Vagina (tissue), 2 donors: ENCODE data around the gene CCDC127. TPM values are rescaled to one million over a fixed set of nuclear protein-coding genes. Genes with fewer than 3 reads are reported as not detected.
"Not testable (repeated sequence)": the region's sequence is repeated elsewhere in the genome, so short reads cannot be mapped to it uniquely, and the experiment has no call there.

ENCODE experiments used
- DNase-seq, 2 donors: peaks; one replicate each; pipeline ENCODE4 v3.0.0-alpha.2; 2017; ENCODE audit errors: extremely low spot score in 2 of 2
- H3K27ac ChIP-seq: fragments of 200-600 bp; sonication (generic); one replicate; pipeline ENCODE4 v1.5.1; 2019
- H3K27me3 ChIP-seq: fragments of 200-600 bp; sonication (generic); one replicate; pipeline ENCODE4 v1.5.1; 2019
- H3K36me3 ChIP-seq, 2 donors: fragments of 200-600 bp; sonication (generic); one replicate each; pipeline ENCODE4 v1.5.1; 2017 to 2019
- H3K4me1 ChIP-seq: fragments of 200-600 bp; sonication (generic); one replicate; pipeline ENCODE4 v1.5.1; 2019
- H3K4me3 ChIP-seq, 2 donors: fragments of 200-600 bp; sonication (generic); 1 replicate in 1 of 2; 2 replicates in 1 of 2; pipeline ENCODE4 v1.5.1; 2016 to 2019
- H3K9me3 ChIP-seq: fragments of 200-600 bp; sonication (generic); one replicate; pipeline ENCODE4 v1.5.1; 2019
- CTCF ChIP-seq, 3 experiments: fragments of 450-650 bp in 2 of 3; fragments of 200-600 bp in 1 of 3; sonication (generic) in 1 of 3; IDR thresholded peaks; one replicate each; pipeline ENCODE4 v1.5.1; 2017 to 2019; ENCODE audit warnings: antibody characterized with exemption in 3 of 3, mild to moderate bottlenecking in 2 of 3, moderate library complexity in 2 of 3
- POLR2A ChIP-seq, 2 donors: fragments of 450-650 bp; IDR thresholded peaks; one replicate each; pipeline ENCODE4 v1.6.1; 2017; ENCODE audit warnings: antibody characterized with exemption in 2 of 2, mild to moderate bottlenecking in 2 of 2, moderate library complexity in 2 of 2
- POLR2AphosphoS5 ChIP-seq, 2 donors: sonication (generic); formaldehyde crosslinking; IDR thresholded peaks; one replicate each; pipeline ENCODE4 v1.9.0; 2017; ENCODE audit warnings: antibody characterized with exemption in 2 of 2, mild to moderate bottlenecking in 2 of 2, low read depth in 1 of 2; ENCODE audit not compliant: insufficient read depth in 1 of 2
- intact Hi-C: fragments of 100-400 bp; cut with DNase I; formaldehyde crosslinking; loops from one replicate; pipeline ENCODE4 v1.15.1; 2023
- total RNA-seq: library from RNA; depleted of rRNA; stranded (reverse); fragments of >200 nt; gene quantifications from one replicate; pipeline ENCODE4 v1.2.3, GENCODE V29; 2016

CCDC127 gene
- total RNA-seq, 1 donor from 2014 or later = 4.2 TPM

- H3K27ac ChIP-seq = no peak overlapping the region
- H3K27me3 ChIP-seq = no peaks in the 10 kb centered on the region
- DNase-seq = no peak
- no peaks in the 10 kb centered on the region for H3K4me1 ChIP-seq
- intact Hi-C loops = no loop called here
- H3K9me3 ChIP-seq = no peaks in the 10 kb centered on the region
- TF ChIP-seq POLR2AphosphoS5 (IDR thresholded peaks at IDR 0.05; ENCODE audit: insufficient read depth in 1 of 2, low read depth in 1 of 2) (no peak), POLR2A (IDR thresholded peaks at IDR 0.05) (no peak), CTCF (IDR thresholded peaks at IDR 0.05) (no peak)
- no peaks in the 10 kb centered on the region for H3K36me3 ChIP-seq
- H3K4me3 ChIP-seq = no peak overlapping the region
Measured at GRCh38 chr5:167982-168660, 49.8 kb downstream of the CCDC127 start.

GRCh38 chr5:167511-167910 is 50.4 kb downstream of the CCDC127 start:
- Histone ChIP-seq H3K9me3 (no peaks in the 10 kb centered on the region), H3K4me1 (no peaks in the 10 kb centered on the region), H3K4me3 (no peak overlapping the region), H3K27me3 (no peaks in the 10 kb centered on the region), H3K36me3 (no peaks in the 10 kb centered on the region), H3K27ac (no peak overlapping the region)
- intact Hi-C loops = no loop called here
- TF ChIP-seq POLR2AphosphoS5 (IDR thresholded peaks at IDR 0.05; ENCODE audit: insufficient read depth in 1 of 2, low read depth in 1 of 2) = no peak
- TF ChIP-seq POLR2A (IDR thresholded peaks at IDR 0.05) = no peak
- TF ChIP-seq CTCF (IDR thresholded peaks at IDR 0.05) = no peak
- DNase-seq = no peak

DNA sequence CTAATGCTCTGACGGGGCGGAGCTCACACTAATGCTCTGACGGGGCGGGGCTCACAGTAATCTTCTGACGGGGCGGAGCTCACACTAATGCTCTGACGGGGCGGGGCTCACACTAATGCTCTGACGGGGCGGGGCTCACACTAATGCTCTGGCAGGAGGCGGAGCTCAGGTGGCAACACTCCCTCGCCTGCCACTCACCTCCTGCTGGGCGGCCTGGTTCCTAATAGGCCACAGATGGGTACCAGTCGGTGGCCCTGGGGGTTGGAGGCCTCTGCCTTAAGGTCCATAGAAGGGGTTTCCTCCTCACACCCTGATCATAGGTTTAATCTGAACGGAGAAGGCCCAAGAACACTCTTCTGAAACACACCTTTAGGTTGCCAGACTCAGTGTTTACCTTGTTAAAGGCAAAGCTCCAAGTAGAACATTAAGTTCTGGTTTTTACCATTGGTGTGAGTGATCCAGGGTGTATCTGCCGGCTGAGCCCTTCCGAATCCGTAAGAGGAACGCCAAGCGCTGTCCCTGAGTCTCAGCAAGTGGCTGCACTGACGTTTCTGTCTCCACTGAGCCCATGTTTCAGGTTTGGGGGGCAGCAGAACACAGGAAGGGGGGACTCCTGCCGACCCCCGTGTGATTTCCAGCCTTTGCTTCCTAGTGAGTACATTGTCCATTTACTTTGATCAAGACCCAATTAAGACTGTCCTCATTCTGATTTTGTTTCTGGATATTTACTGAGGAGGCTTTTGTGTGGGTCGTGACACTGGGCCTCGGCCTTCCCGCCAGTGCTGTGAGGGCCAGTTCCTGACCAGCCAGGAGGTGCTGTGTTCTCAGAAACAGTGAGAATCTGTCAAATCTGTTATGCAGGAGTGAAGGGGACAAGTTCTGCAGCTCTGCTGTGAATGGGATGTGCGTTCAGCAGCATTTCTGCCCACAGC is 51.2 kb downstream of the CCDC127 start:
- Histone ChIP-seq H3K4me3 (no peak overlapping the region), H3K27me3 (no peaks in the 10 kb centered on the region), H3K36me3 (no peaks in the 10 kb centered on the region), H3K4me1 (no peaks in the 10 kb centered on the region), H3K27ac (no peak overlapping the region), H3K9me3 (no peaks in the 10 kb centered on the region)
- DNase-seq = no peak
- TF ChIP-seq CTCF (IDR thresholded peaks at IDR 0.05) = no peak
- TF ChIP-seq POLR2A (IDR thresholded peaks at IDR 0.05) = no peak
- no peak for TF ChIP-seq POLR2AphosphoS5 (IDR thresholded peaks at IDR 0.05; ENCODE audit: insufficient read depth in 1 of 2, low read depth in 1 of 2)
- intact Hi-C loops = no loop called here

DNA sequence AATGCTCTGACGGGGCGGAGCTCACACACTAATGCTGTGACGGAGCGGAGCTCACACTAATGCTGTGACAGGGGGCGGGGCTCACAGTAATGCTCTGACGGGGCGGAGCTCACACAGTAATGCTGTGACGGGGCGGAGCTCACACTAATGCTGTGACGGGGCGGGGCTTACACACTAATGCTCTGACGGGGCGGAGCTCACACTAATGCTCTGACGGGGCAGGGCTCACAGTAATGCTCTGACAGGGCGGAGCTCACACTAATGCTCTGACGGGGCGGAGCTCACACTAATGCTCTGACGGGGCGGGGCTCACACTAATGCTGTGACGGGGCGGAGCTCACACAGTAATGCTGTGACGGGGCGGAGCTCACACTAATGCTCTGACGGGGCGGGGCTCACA is 53.2 kb downstream of the CCDC127 start:
- H3K27me3 ChIP-seq, H3K4me1 ChIP-seq, H3K27ac ChIP-seq, H3K9me3 ChIP-seq, H3K4me3 ChIP-seq, H3K36me3 ChIP-seq, intact Hi-C loops, DNase-seq: not testable (repeated sequence)

DNA sequence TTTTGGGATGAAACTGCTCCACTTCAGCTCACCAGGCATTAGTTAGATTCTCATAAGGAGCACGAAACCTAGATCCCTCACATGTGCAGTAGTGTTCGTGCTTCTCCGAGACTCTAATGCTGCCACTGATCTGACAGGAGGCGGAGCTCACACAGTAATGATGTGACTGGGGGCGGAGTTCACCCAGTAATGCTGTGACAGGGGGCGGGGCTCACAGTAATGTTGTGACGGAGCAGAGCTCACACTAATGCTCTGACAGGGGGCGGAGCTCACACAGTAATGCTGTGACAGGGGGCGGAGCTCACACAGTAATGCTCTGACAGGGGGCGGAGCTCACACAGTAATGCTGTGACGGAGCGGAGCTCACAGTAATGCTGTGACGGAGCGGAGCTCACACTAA is 53.7 kb downstream of the CCDC127 start:
- DNase-seq = no peak
- intact Hi-C loops = no loop called here
- no peaks in the 10 kb centered on the region for H3K27me3 ChIP-seq
- H3K36me3 ChIP-seq = no peaks in the 10 kb centered on the region
- no peaks in the 10 kb centered on the region for H3K4me1 ChIP-seq
- TF ChIP-seq CTCF (IDR thresholded peaks at IDR 0.05) (no peak), POLR2A (IDR thresholded peaks at IDR 0.05) (no peak)
- no peak overlapping the region for H3K4me3 ChIP-seq
- H3K27ac ChIP-seq = no peak overlapping the region
- H3K9me3 ChIP-seq = no peaks in the 10 kb centered on the region
